Measurements from ENCODE around the gene SLC16A13. TPM values are rescaled to one million over a fixed set of nuclear protein-coding genes. Genes with fewer than 3 reads are reported as not detected.

The SLC16A13 gene
- total RNA-seq, 1 donor from 2014 or later = 11.1 TPM

- H3K4me1 Mint-ChIP-seq = peaks cover 46% of the 10 kb centered on the region
- H3K4me3 Mint-ChIP-seq = peak overlapping the region; percentile 80
- peaks cover 3% of the 10 kb centered on the region for H3K36me3 Mint-ChIP-seq (ENCODE audit: low read depth)
- no peaks in the 10 kb centered on the region for H3K9me3 Mint-ChIP-seq
- no peak for DNase-seq (ENCODE audit: low read depth, low spot score)
- H3K27me3 Mint-ChIP-seq (ENCODE audit: low read depth) = no peaks in the 10 kb centered on the region
- no peak for TF ChIP-seq CTCF (conservative IDR thresholded peaks at IDR 0.05)
- no peak overlapping the region for H3K27ac Mint-ChIP-seq (ENCODE audit: unreplicated experiment)
These were observed 25.3 kb upstream of the SLC16A13 start for GRCh38 chr17:7010523-7010922.

GRCh38 chr17:7011415-7011814, 24.4 kb upstream of the SLC16A13 start:
- no peak for TF ChIP-seq CTCF (conservative IDR thresholded peaks at IDR 0.05)
- no peak for DNase-seq (ENCODE audit: low read depth, low spot score)
- H3K4me1 Mint-ChIP-seq = peaks cover 55% of the 10 kb centered on the region
- H3K27me3 Mint-ChIP-seq (ENCODE audit: low read depth) = no peaks in the 10 kb centered on the region
- H3K4me3 Mint-ChIP-seq = peak overlapping the region; percentile 99
- H3K36me3 Mint-ChIP-seq (ENCODE audit: low read depth) = peaks cover 3% of the 10 kb centered on the region
- no peaks in the 10 kb centered on the region for H3K9me3 Mint-ChIP-seq
- H3K27ac Mint-ChIP-seq (ENCODE audit: unreplicated experiment) = no peak overlapping the region

GRCh38 chr17:7011942-7012254, 23.9 kb upstream of the SLC16A13 start:
- no peaks in the 10 kb centered on the region for H3K9me3 Mint-ChIP-seq
- TF ChIP-seq CTCF (conservative IDR thresholded peaks at IDR 0.05) = no peak
- peak overlapping the region; percentile 99 for H3K4me3 Mint-ChIP-seq
- H3K4me1 Mint-ChIP-seq = peaks cover 60% of the 10 kb centered on the region
- no peaks in the 10 kb centered on the region for H3K27me3 Mint-ChIP-seq (ENCODE audit: low read depth)
- DNase-seq (ENCODE audit: low read depth, low spot score) = no peak
- peaks cover 3% of the 10 kb centered on the region for H3K36me3 Mint-ChIP-seq (ENCODE audit: low read depth)
- H3K27ac Mint-ChIP-seq (ENCODE audit: unreplicated experiment) = peak overlapping the region; percentile 100

- peak; percentile 89 for TF ChIP-seq CTCF (conservative IDR thresholded peaks at IDR 0.05)
- H3K27ac Mint-ChIP-seq (ENCODE audit: unreplicated experiment) = peak overlapping the region; percentile 90
These were observed 21.4 kb upstream of the SLC16A13 start for GRCh38 chr17:7014261-7014994.

GRCh38 chr17:7014995-7015958, 20.5 kb upstream of the SLC16A13 start:
- Mint-ChIP-seq H3K27me3 (ENCODE audit: low read depth) (no peaks in the 10 kb centered on the region), H3K4me3 (peak overlapping the region; percentile 91), H3K9me3 (no peaks in the 10 kb centered on the region), H3K36me3 (ENCODE audit: low read depth) (no peaks in the 10 kb centered on the region), H3K27ac (ENCODE audit: unreplicated experiment) (peak overlapping the region; percentile 90), H3K4me1 (peaks cover 72% of the 10 kb centered on the region)
- DNase-seq (ENCODE audit: low read depth, low spot score) = no peak
- peak; percentile 21 for TF ChIP-seq CTCF (conservative IDR thresholded peaks at IDR 0.05)

More at GRCh38 chr17:7014261-7014994, 21.4 kb upstream of the SLC16A13 start:
- H3K27me3 Mint-ChIP-seq (ENCODE audit: low read depth) = no peaks in the 10 kb centered on the region
- H3K4me3 Mint-ChIP-seq = peak overlapping the region; percentile 99
- H3K36me3 Mint-ChIP-seq (ENCODE audit: low read depth) = peaks cover 3% of the 10 kb centered on the region
- H3K9me3 Mint-ChIP-seq = no peaks in the 10 kb centered on the region
- DNase-seq (ENCODE audit: low read depth, low spot score) = peak; percentile 95
- H3K4me1 Mint-ChIP-seq = peaks cover 73% of the 10 kb centered on the region
